K562 (cell line): Measurements from ENCODE around the gene CPLANE2. TPM values are rescaled to one million over a fixed set of nuclear protein-coding genes. Genes with fewer than 3 reads are reported as not detected.

Experiments used
- BDP1 ChIP-seq: IDR thresholded peaks from 3 replicates; pipeline ENCODE4 v1.6.1; 2011; ENCODE audit not compliant: insufficient read length, insufficient read depth
- CBX1 ChIP-seq: sonication (generic); IDR thresholded peaks from 2 replicates; pipeline ENCODE4 v1.6.1; 2016; ENCODE audit warnings: antibody characterized with exemption, low read depth, mild to moderate bottlenecking
- CC2D1A ChIP-seq: fragments of 450-650 bp; IDR thresholded peaks from 2 replicates; pipeline ENCODE4 v1.6.1; 2017; ENCODE audit warnings: mild to moderate bottlenecking
- CHCHD3 ChIP-seq: fragments of 250-450 bp; sonication (Bioruptor Pico); IDR thresholded peaks from 2 replicates; pipeline ENCODE4 v2.1.2; 2022; ENCODE audit warnings: mild to moderate bottlenecking
- DDX20 ChIP-seq: fragments of 450-650 bp; IDR thresholded peaks from 2 replicates; pipeline ENCODE4 v1.6.1; 2016; ENCODE audit warnings: missing genetic modification characterization, low read depth, mild to moderate bottlenecking, missing compliant biosample characterization, moderate library complexity
- ELK3 ChIP-seq: fragments of 450-650 bp; formaldehyde crosslinking; IDR thresholded peaks from 2 replicates; pipeline ENCODE4 v1.4.0; 2020; ENCODE audit warnings: mild to moderate bottlenecking
- HMG20B ChIP-seq: fragments of 250-450 bp; sonication (Bioruptor Pico); IDR thresholded peaks from 2 replicates; pipeline ENCODE4 v1.5.0; 2021; ENCODE audit warnings: mild to moderate bottlenecking
- KDM5B ChIP-seq: fragments of 200-600 bp; sonication (generic); IDR thresholded peaks from 2 replicates; pipeline ENCODE4 v1.6.1; 2012; ENCODE audit warnings: low read depth, mild to moderate bottlenecking, moderate library complexity, low read length, control low read depth, inconsistent platforms; ENCODE audit not compliant: insufficient replicate concordance
- MAFG ChIP-seq: fragments of 450-650 bp; conservative IDR thresholded peaks from 2 replicates; pipeline ENCODE4 v1.6.1; 2016; ENCODE audit warnings: missing genetic modification characterization, missing compliant biosample characterization
- MIER1 ChIP-seq: fragments of 450-650 bp; IDR thresholded peaks from 2 replicates; pipeline ENCODE4 v1.6.1; 2016; ENCODE audit warnings: antibody characterized with exemption, mild to moderate bottlenecking, low read depth
- MYNN ChIP-seq, 2 experiments: sonication (generic); formaldehyde crosslinking in 1 of 2; IDR thresholded peaks; 2 replicates each; pipeline versions ENCODE4 v1.5.0 to v1.6.1; 2016 to 2020; ENCODE audit warnings: antibody characterized with exemption in 1 of 2, missing genetic modification reagents in 1 of 2
- NFIC ChIP-seq: fragments of 450-650 bp; IDR thresholded peaks from 2 replicates; pipeline ENCODE4 v1.6.1; 2017; ENCODE audit warnings: mild to moderate bottlenecking, inconsistent platforms
- NUFIP1 ChIP-seq: fragments of 450-650 bp; IDR thresholded peaks from 2 replicates; pipeline ENCODE4 v1.6.1; 2018; ENCODE audit not compliant: partially characterized antibody
- POLR2AphosphoS2 ChIP-seq: IDR thresholded peaks from 2 replicates; pipeline ENCODE4 v1.6.1; 2012; ENCODE audit warnings: low read length, improper control_type of control experiment
- POU5F1 ChIP-seq: fragments of 150-350 bp; IDR thresholded peaks from 2 replicates; pipeline ENCODE4 v1.6.1; 2014; ENCODE audit warnings: borderline replicate concordance, low read length, low read depth, mild to moderate bottlenecking; ENCODE audit not compliant: partially characterized antibody
- SMARCA5 ChIP-seq: fragments of 450-650 bp; IDR thresholded peaks from 2 replicates; pipeline ENCODE4 v1.6.1; 2016
- TBL1XR1 ChIP-seq, 2 experiments: IDR thresholded peaks; 2 replicates each; pipeline ENCODE4 v1.6.1; 2012; ENCODE audit warnings: improper control_type of control experiment in 2 of 2, low read length in 2 of 2, mild to moderate bottlenecking in 1 of 2
- THAP7 ChIP-seq: fragments of 250-450 bp; sonication (Bioruptor Pico); IDR thresholded peaks from 2 replicates; pipeline ENCODE4 v1.5.0; 2021
- ZFP36 ChIP-seq: fragments of 150-350 bp; IDR thresholded peaks from 2 replicates; pipeline ENCODE4 v1.6.1; 2018; ENCODE audit warnings: low read length, low read depth; ENCODE audit not compliant: partially characterized antibody
- ZNF280B ChIP-seq: fragments of 250-450 bp; sonication (Bioruptor Pico); IDR thresholded peaks from 2 replicates; pipeline ENCODE4 v1.5.1; 2021; ENCODE audit warnings: mild to moderate bottlenecking
- ZNF3 ChIP-seq: fragments of 250-450 bp; sonication (Bioruptor Pico); IDR thresholded peaks from 2 replicates; pipeline ENCODE4 v1.5.0; 2021; ENCODE audit warnings: mild to moderate bottlenecking, moderate library complexity
- ZNF316 ChIP-seq: fragments of 450-650 bp; IDR thresholded peaks from 2 replicates; pipeline ENCODE4 v1.6.1; 2016
- ZNF778 ChIP-seq: fragments of 450-650 bp; formaldehyde crosslinking; IDR thresholded peaks from 2 replicates; pipeline ENCODE4 v1.4.0; 2020; ENCODE audit warnings: mild to moderate bottlenecking, moderate library complexity
- ZNF785 ChIP-seq: fragments of 250-450 bp; sonication (Bioruptor Pico); IDR thresholded peaks from 2 replicates; pipeline ENCODE4 v1.4.0; 2020; ENCODE audit warnings: mild to moderate bottlenecking
- polyA plus RNA-seq, 8 experiments: library from polyadenylated mRNA; depleted of rRNA in 4 of 8; stranded (reverse) in 5 of 8; unstranded in 3 of 8; fragments of >200 nt; fragmentation: Nextera tagmentation in 2 of 8; fragmentation: Illumina TruSeq in 1 of 8; extraction: Ambion mirVana in 2 of 8; extraction: Trizol in 1 of 8; gene quantifications; 2 replicates each; pipeline versions ENCODE4 v1.2.1 to v1.2.3, GENCODE V29; 2011 to 2014; ENCODE audit warnings: inconsistent platforms in 1 of 8, missing spikeins in 1 of 8
- total RNA-seq, 7 experiments: library from RNA; depleted of rRNA in 6 of 7; stranded (reverse); fragments of >200 nt in 6 of 7; fragmentation: Illumina TruSeq in 2 of 7; extraction: Trizol in 2 of 7; gene quantifications; 2 replicates each; pipeline versions ENCODE4 v1.2.1 to v1.2.3, GENCODE V29; 2011 to 2021; ENCODE audit warnings: low replicate concordance in 1 of 7

CPLANE2 gene
- total and polyA plus RNA-seq, 9 of the 15 experiments (the other 6 are each of a cell fraction or from before 2014, with no cell fraction given): 0.17 to 20.9 (median 8.1) TPM

GRCh38 chr1:16248603-16249516 lies 11.9 kb upstream of the CPLANE2 start (continued):
- peak; percentile 99 for TF ChIP-seq NFIC
- no peak for TF ChIP-seq ZNF3 (CRISPR knock-in tag)
- no peak for TF ChIP-seq NUFIP1
- TF ChIP-seq DDX20 (tag): no peak; the same call in 1 of the 2 replicates
- TF ChIP-seq ZNF280B (CRISPR knock-in tag): no peak
- TF ChIP-seq BDP1: no peak
- peak in 1 of 2 experiments; percentile 82; a peak in 1 of 4 replicates for TF ChIP-seq TBL1XR1 (IDR thresholded peaks at IDR 0.05; ENCODE audit: low read length in 2 of 2)
- peak; percentile 45; the same call in 1 of the 2 replicates for TF ChIP-seq MAFG
- TF ChIP-seq ZNF316: no peak
- peak; percentile 5 for TF ChIP-seq ZFP36
- no peak for TF ChIP-seq ZNF778 (CRISPR knock-in tag)
- no peak; the same call in 1 of the 2 replicates for TF ChIP-seq THAP7 (CRISPR knock-in tag)
- no peak for TF ChIP-seq ELK3
- TF ChIP-seq CBX1: no peak
- no peak for TF ChIP-seq SMARCA5
- no peak for TF ChIP-seq MIER1
- no peak for TF ChIP-seq KDM5B
- TF ChIP-seq POLR2AphosphoS2: no peak
- no peak for TF ChIP-seq CC2D1A
- no peak for TF ChIP-seq CHCHD3 (CRISPR knock-in tag)
- TF ChIP-seq POU5F1: no peak
- no peak for TF ChIP-seq ZNF785
- peak; percentile 82 for TF ChIP-seq MYNN (IDR thresholded peaks at IDR 0.05)
- TF ChIP-seq MYNN (CRISPR knock-in tag; IDR thresholded peaks at IDR 0.05): no peak
- TF ChIP-seq HMG20B: no peak
